OCI-M2 (cell line): Measurements from ENCODE around the gene PDGFRB.

ENCODE experiments used
- DNase-seq: peaks from one replicate; lab custom pipeline; 2025; ENCODE audit not compliant: unreplicated experiment; lab: John Stamatoyannopoulos, UW

PDGFRB gene

DNA sequence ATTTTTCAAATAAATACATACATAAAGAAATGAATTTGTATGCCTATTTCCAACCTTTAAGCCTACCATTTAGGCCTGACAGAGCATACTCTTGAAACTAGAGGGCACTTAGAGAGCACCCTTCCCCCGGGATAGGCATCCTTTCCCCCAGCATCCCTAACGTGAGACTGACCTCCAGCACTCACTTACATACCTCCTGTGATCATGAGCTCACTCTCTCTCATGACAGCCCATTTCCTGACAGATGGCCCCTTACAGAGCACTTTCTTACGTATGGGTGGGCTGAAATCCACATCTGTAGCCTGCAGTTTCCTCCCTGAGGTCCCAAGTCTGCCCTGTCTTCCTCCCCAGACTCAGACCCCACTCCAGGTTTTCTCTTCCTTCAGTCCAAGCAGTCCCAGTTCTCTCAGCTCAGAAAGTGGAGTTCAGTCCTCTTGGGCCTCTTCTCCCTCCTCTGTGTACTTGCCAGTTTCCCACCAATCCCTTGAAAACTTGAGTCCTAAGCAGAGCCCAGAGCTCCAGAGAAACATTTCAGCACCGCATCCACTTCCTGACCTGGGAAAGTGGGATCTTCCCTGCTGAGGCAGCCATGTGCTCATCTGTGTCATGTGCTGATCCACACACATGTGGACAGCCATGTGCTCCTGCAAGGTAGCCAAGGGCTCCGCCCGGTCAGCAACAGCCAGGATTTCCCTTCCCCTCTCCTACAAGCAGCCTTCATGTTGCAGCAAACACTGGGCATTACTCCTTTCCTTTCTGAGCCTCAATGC, 8.8 kb upstream of the PDGFRB start:
- DNase-seq, result no peak

GRCh38 chr5:150163547-150164059, 8.0 kb upstream of the PDGFRB start:
- DNase-seq, result no peak

- no peak for DNase-seq
These were observed 7.4 kb upstream of the PDGFRB start for GRCh38 chr5:150163035-150163434.

- DNase-seq, result no peak
These were observed 6.5 kb upstream of the PDGFRB start for GRCh38 chr5:150162142-150162513.

GRCh38 chr5:150161242-150162141, 5.8 kb upstream of the PDGFRB start:
- DNase-seq, result peak; percentile 43

DNA sequence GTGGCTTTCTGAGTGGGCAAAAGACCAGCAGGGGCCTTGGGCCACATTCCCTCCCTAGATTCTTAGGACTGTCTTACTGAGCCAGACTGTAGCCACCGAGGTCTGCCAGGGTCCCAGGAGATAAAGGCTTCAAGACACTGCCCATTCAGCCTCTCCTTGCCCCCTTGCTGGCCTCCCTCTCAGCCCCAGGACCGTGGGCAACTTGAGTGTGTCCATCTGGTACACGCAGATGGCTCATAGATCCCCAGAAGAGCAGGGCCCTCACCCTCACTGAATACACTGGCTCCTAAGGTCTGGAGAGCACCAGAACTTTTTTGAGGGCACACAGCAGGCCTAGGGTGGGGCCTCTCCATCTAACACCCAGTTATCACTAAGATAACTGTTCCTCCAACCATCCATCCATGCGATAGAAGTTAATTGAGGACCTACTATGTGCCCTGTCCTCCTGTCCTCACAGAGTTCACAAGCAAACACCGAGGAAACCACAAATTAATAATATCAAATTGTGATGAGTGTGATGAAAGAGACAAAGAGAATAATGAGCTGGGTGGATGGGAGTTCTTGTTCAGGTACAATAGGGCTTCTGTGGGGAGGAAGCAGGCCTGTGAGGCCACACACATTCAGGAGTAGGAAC, 4.9 kb upstream of the PDGFRB start:
- no peak for DNase-seq

DNA sequence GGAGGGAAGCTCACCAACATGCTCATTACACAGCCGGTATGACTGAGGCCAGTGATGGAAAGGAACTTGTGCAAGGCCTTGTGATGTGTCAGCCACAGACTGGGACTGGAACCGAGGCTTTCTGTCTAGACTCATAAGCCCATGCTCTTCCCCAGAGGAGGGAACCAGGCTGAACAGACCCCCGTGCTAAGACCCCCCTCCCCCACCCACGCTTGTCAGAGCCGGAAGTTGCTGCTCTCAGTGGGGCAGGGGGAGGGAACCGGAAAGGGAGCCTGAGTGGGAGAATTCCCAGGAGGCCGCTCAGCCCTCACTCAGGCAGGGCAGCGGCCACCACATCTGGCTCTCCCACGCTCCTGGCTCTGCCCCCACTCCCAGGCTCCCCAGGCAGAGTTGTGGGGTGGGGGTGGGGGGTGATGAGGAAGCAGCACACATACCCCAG, 4.1 kb upstream of the PDGFRB start:
- DNase-seq, result no peak

GRCh38 chr5:150159031-150159430, 3.4 kb upstream of the PDGFRB start:
- DNase-seq, result no peak

DNA sequence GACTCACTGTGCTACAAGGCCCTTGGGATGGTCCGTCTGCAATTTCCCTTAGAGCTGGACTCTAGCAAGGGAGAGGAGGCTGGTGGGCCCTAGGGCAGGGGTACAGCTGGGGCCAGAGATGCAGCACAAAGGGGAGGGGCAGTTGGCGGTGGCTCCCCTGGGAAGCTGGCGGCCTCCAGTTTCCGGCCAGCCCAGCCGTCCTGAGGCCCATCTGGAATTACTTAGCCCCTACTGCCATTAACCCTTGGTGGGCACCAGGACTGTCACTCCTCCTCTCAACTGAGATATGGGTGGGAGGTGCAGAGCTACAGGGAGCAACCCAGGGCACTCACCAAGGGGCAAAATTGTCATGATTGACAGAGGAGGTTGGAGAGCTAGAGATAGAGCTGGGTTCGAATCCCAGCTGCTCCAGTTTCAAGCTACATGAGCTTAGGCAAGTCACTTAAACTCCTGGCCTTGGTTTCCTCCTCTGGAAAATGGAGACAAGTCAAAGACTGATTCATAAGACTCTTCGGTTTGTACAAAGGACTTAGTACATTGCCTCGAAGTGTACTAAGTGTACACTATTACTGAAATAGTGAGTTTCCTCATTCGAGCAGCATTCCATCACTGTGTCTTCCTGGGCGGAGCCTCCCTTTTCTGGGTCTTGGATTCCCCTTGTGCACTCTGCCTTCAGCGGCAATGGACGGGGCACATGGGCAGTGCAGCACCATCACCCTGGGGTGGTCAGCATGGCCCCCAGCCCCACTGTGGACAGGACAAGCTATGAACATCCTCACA, 2.7 kb upstream of the PDGFRB start:
- DNase-seq, result no peak

- DNase-seq, result no peak
These were observed 1.5 kb upstream of the PDGFRB start for GRCh38 chr5:150157168-150157567.

- no peak for DNase-seq
These were observed 895 bp upstream of the PDGFRB start for GRCh38 chr5:150156540-150156939.

GRCh38 chr5:150156027-150156368, 353 bp upstream of the PDGFRB start:
- DNase-seq, result no peak

GRCh38 chr5:150154618-150155128, 972 bp downstream of the PDGFRB start:
- DNase-seq, result no peak

- no peak for DNase-seq
These were observed 1.6 kb downstream of the PDGFRB start for GRCh38 chr5:150153957-150154617.

GRCh38 chr5:150153483-150153882, 2.2 kb downstream of the PDGFRB start:
- no peak for DNase-seq

- DNase-seq, result no peak
These were observed 2.8 kb downstream of the PDGFRB start for GRCh38 chr5:150152636-150153462.

- no peak for DNase-seq
These were observed 6.0 kb downstream of the PDGFRB start for GRCh38 chr5:150149618-150150017.

- no peak for DNase-seq
These were observed 7.3 kb downstream of the PDGFRB start for GRCh38 chr5:150148117-150148927.
